Measurements from ENCODE around the gene PPFIA2. TPM values are rescaled to one million over a fixed set of nuclear protein-coding genes. Genes with fewer than 3 reads are reported as not detected.

Gene PPFIA2
- total RNA-seq, 1 experiment from 2014 or later: not detected

GRCh38 chr12:81530352-81530751, 228.8 kb downstream of the PPFIA2 start:
- H3K4me3 ChIP-seq (ENCODE audit: low read depth, low read length): no peak overlapping the region
- ChIA-PET CTCF (no interaction called here), POLR2A (no interaction called here)
- DNase-seq: no peak
- H3K9me3 ChIP-seq: no peaks in the 10 kb centered on the region
- BruUV-seq (replicated peaks): no TSS peak
- no peak for TF ChIP-seq CTCF (IDR thresholded peaks at IDR 0.05; ENCODE audit: insufficient read depth in 1 of 2, low read depth in 1 of 2, low read length in 1 of 2, severe bottlenecking in 1 of 2, unreplicated experiment in 1 of 2)
- H3K36me3 ChIP-seq (ENCODE audit: control insufficient read depth, insufficient read depth, low read length): no peaks in the 10 kb centered on the region
- intact Hi-C loops (cut with micrococcal nuclease; ENCODE audit: unreplicated experiment): no loop called here
- Mint-ChIP-seq H3K36me3 (ENCODE audit: insufficient read depth, unreplicated experiment) (no peaks in the 10 kb centered on the region), H3K4me1 (ENCODE audit: low read depth, unreplicated experiment) (no peaks in the 10 kb centered on the region), H3K27ac (ENCODE audit: unreplicated experiment) (no peak overlapping the region), H3K27me3 (ENCODE audit: insufficient read depth, unreplicated experiment) (no peaks in the 10 kb centered on the region), H3K9me3 (ENCODE audit: unreplicated experiment) (no peaks in the 10 kb centered on the region), H3K4me3 (ENCODE audit: unreplicated experiment) (no peak overlapping the region)
- no peaks in the 10 kb centered on the region for H3K4me1 ChIP-seq
- no peaks in the 10 kb centered on the region for H3K27me3 ChIP-seq (replicated peaks; ENCODE audit: control insufficient read depth, insufficient read depth, low read length)

- intact Hi-C loops (cut with micrococcal nuclease; ENCODE audit: unreplicated experiment): no loop called here
- no peak overlapping the region for H3K4me3 ChIP-seq (ENCODE audit: low read depth, low read length)
- Mint-ChIP-seq H3K36me3 (ENCODE audit: insufficient read depth, unreplicated experiment) (no peaks in the 10 kb centered on the region), H3K4me1 (ENCODE audit: low read depth, unreplicated experiment) (no peaks in the 10 kb centered on the region), H3K9me3 (ENCODE audit: unreplicated experiment) (no peaks in the 10 kb centered on the region), H3K4me3 (ENCODE audit: unreplicated experiment) (peak overlapping the region; percentile 7), H3K27ac (ENCODE audit: unreplicated experiment) (no peak overlapping the region), H3K27me3 (ENCODE audit: insufficient read depth, unreplicated experiment) (peaks cover 2% of the 10 kb centered on the region)
- no peaks in the 10 kb centered on the region for H3K9me3 ChIP-seq
- no peaks in the 10 kb centered on the region for H3K36me3 ChIP-seq (ENCODE audit: control insufficient read depth, insufficient read depth, low read length)
- DNase-seq: no peak
- no peaks in the 10 kb centered on the region for H3K4me1 ChIP-seq
- no TSS peak for BruUV-seq (replicated peaks)
- H3K27me3 ChIP-seq (replicated peaks; ENCODE audit: control insufficient read depth, insufficient read depth, low read length): no peaks in the 10 kb centered on the region
- CTCF ChIA-PET: no interaction called here
- no peak for TF ChIP-seq CTCF (IDR thresholded peaks at IDR 0.05; ENCODE audit: insufficient read depth in 1 of 2, low read depth in 1 of 2, low read length in 1 of 2, severe bottlenecking in 1 of 2, unreplicated experiment in 1 of 2)
- POLR2A ChIA-PET: no interaction called here
These were observed 238.8 kb downstream of the PPFIA2 start for GRCh38 chr12:81520064-81520945.

GRCh38 chr12:81518638-81519037, 240.5 kb downstream of the PPFIA2 start:
- Mint-ChIP-seq H3K4me3 (ENCODE audit: unreplicated experiment) (no peak overlapping the region), H3K27me3 (ENCODE audit: insufficient read depth, unreplicated experiment) (peaks cover 2% of the 10 kb centered on the region), H3K27ac (ENCODE audit: unreplicated experiment) (no peak overlapping the region), H3K9me3 (ENCODE audit: unreplicated experiment) (no peaks in the 10 kb centered on the region), H3K36me3 (ENCODE audit: insufficient read depth, unreplicated experiment) (no peaks in the 10 kb centered on the region), H3K4me1 (ENCODE audit: low read depth, unreplicated experiment) (no peaks in the 10 kb centered on the region)
- no peaks in the 10 kb centered on the region for H3K36me3 ChIP-seq (ENCODE audit: control insufficient read depth, insufficient read depth, low read length)
- ChIA-PET POLR2A (no interaction called here), CTCF (no interaction called here)
- BruUV-seq (replicated peaks): no TSS peak
- no peak overlapping the region for H3K4me3 ChIP-seq (ENCODE audit: low read depth, low read length)
- TF ChIP-seq CTCF (IDR thresholded peaks at IDR 0.05; ENCODE audit: insufficient read depth in 1 of 2, low read depth in 1 of 2, low read length in 1 of 2, severe bottlenecking in 1 of 2, unreplicated experiment in 1 of 2): no peak
- no peaks in the 10 kb centered on the region for H3K27me3 ChIP-seq (replicated peaks; ENCODE audit: control insufficient read depth, insufficient read depth, low read length)
- DNase-seq: no peak
- intact Hi-C loops (cut with micrococcal nuclease; ENCODE audit: unreplicated experiment): no loop called here
- no peaks in the 10 kb centered on the region for H3K4me1 ChIP-seq
- H3K9me3 ChIP-seq: no peaks in the 10 kb centered on the region
